ENCODE results near the gene PKNOX2. TPM values are rescaled to one million over a fixed set of nuclear protein-coding genes. Genes with fewer than 3 reads are reported as not detected.

PKNOX2 gene
- total and polyA plus RNA-seq, 2 of the 4 experiments (the other 2 are of a cell fraction) = 0.72 to 2.3 TPM

DNA sequence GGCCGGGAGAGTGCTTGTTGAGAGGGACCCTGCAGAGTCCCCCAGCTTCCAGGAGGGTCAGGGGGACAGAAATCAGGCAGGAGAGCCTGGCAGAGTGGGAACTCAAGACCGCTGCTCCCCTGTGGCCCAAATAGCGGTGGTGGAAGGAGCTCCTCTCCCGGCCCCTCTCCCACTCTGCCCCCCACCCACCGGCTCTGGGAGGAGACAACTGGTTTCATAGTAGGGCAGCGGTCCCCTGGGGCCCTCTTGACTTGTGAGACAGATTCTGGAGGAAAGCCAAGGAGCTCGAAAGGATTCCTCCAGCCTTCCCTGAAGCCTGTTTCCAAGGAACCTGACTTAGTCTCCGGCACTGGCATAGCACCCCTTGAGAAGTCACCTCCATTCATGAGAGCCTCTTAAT is 10.1 kb downstream of the PKNOX2 start:
- TF ChIP-seq MAFK (IDR thresholded peaks at IDR 0.05; ENCODE audit: low read depth, low read length) (no peak), RCOR1 (IDR thresholded peaks at IDR 0.05; ENCODE audit: insufficient replicate concordance, low read length) (no peak), BHLHE40 (IDR thresholded peaks at IDR 0.05; ENCODE audit: low read depth, low read length) (no peak), MXI1 (IDR thresholded peaks at IDR 0.05; ENCODE audit: borderline replicate concordance, low read depth, low read length) (no peak), NFE2L2 (IDR thresholded peaks at IDR 0.05; ENCODE audit: low read depth, low read length) (no peak), USF2 (IDR thresholded peaks at IDR 0.05; ENCODE audit: low read depth, low read length) (no peak)
- H3K4me2 ChIP-seq (ENCODE audit: low read depth, low read length) = no peak overlapping the region
- ChIA-PET POLR2A (ENCODE audit: unreplicated experiment) (no interaction called here), CTCF (no interaction called here)
- no peak overlapping the region for H3K14ac ChIP-seq (replicated peaks; ENCODE audit: low read depth, low read length)
- peaks cover 8% of the 10 kb centered on the region for H3K9me1 ChIP-seq (ENCODE audit: insufficient read depth, low read length)
- no peak overlapping the region for H2AK9ac ChIP-seq (replicated peaks; ENCODE audit: low read depth, low read length, poor library complexity)
- H4K91ac ChIP-seq (ENCODE audit: insufficient read depth, low read depth, low read length) = no peak overlapping the region
- H2AK5ac ChIP-seq (ENCODE audit: low read depth, low read length) = no peak overlapping the region
- peaks cover 4% of the 10 kb centered on the region; the same call in 1 of the 2 replicates for H3K27me3 ChIP-seq (ENCODE audit: control insufficient read depth, insufficient read depth, low read length)
- H4K20me1 ChIP-seq (ENCODE audit: insufficient read depth, low read length) = no peaks in the 10 kb centered on the region
- 57% methylated on average over 1 of the region's 8 CpGs; no CpG with 5 or more reads in 1 of the 2 experiments for WGBS, 2 experiments (ENCODE audit: extremely low coverage in 2 of 2, insufficient read length in 1 of 2)
- no peak overlapping the region for H4K8ac ChIP-seq (ENCODE audit: low read depth in 2 of 2, low read length in 2 of 2)
- H4K5ac ChIP-seq (ENCODE audit: low read depth, low read length) = no peak overlapping the region
- dilution Hi-C loops (cut with HindIII; ENCODE audit: low sequenced_read_pairs, unreplicated experiment) (no loop called here), intact Hi-C loops (cut with micrococcal nuclease) (no loop called here), in situ Hi-C loops (cut with MboI; ENCODE audit: low sequenced_read_pairs) (no loop called here)
- H3K9me3 ChIP-seq (ENCODE audit: control insufficient read depth, insufficient read depth, low read length) = no peaks in the 10 kb centered on the region
- no peak for DNase-seq
- no peak overlapping the region for H3K18ac ChIP-seq (ENCODE audit: low read depth, low read length)
- H3K56ac ChIP-seq (ENCODE audit: extremely low read depth, insufficient read depth, low read length) = no peak overlapping the region
- H3K4me3 ChIP-seq (ENCODE audit: insufficient read depth, low read depth, low read length) = no peak overlapping the region
- H2AFZ ChIP-seq (replicated peaks; ENCODE audit: low read length, poor library complexity) = no peak overlapping the region
- H3K9ac ChIP-seq (ENCODE audit: low read depth, low read length) = no peak overlapping the region
- no peak overlapping the region for H3K27ac ChIP-seq (ENCODE audit: insufficient read depth, low read length)
- no peak overlapping the region for H3K4ac ChIP-seq (ENCODE audit: low read depth, low read length)
- ATAC-seq (ENCODE audit: low read depth) = no peak
- no peak overlapping the region for H2BK20ac ChIP-seq (ENCODE audit: low read depth, low read length)
- H2BK15ac ChIP-seq (ENCODE audit: low read depth, low read length) = no peak overlapping the region
- H3K36me3 ChIP-seq (ENCODE audit: control insufficient read depth, insufficient read depth, low read length) = no peaks in the 10 kb centered on the region
- H3K79me1 ChIP-seq (ENCODE audit: low read depth in 1 of 2, low read length in 2 of 2) = peaks cover 0 to 10% of the 10 kb centered on the region in 2 experiments; a peak in 1 of 4 replicates
- BruUV-seq (replicated peaks) = no TSS peak
- no peak overlapping the region for H2BK5ac ChIP-seq (ENCODE audit: low read depth, low read length, poor library complexity, severe bottlenecking)
- peaks cover 13% of the 10 kb centered on the region; the same call in 1 of the 2 replicates for H3K4me1 ChIP-seq (ENCODE audit: control insufficient read depth, insufficient read depth, low read length)
- no peak overlapping the region for H3K23ac ChIP-seq (ENCODE audit: low read depth, low read length)
- H2BK120ac ChIP-seq (ENCODE audit: low read depth, low read length) = no peak overlapping the region

All from IMR-90 (cell line).